Activated CD8-positive, alpha-beta memory T cell treated with anti-CD3 and anti-CD28 coated beads, Interleukin-2, amount 50 U/mL, for 1 hour (primary cell): ENCODE data around the gene PLGRKT.
A peak's percentile ranks its signal among the peaks of the same experiment; 100 is the strongest.
"Not testable (repeated sequence)": the region's sequence is repeated elsewhere in the genome, so short reads cannot be mapped to it uniquely, and the experiment has no call there.

Experiments used
- DNase-seq: peaks from one replicate; pipeline ENCODE4 v3.0.0-alpha.2; 2020; ENCODE audit errors: extremely low read depth

Gene PLGRKT, protein sequence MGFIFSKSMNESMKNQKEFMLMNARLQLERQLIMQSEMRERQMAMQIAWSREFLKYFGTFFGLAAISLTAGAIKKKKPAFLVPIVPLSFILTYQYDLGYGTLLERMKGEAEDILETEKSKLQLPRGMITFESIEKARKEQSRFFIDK

DNA sequence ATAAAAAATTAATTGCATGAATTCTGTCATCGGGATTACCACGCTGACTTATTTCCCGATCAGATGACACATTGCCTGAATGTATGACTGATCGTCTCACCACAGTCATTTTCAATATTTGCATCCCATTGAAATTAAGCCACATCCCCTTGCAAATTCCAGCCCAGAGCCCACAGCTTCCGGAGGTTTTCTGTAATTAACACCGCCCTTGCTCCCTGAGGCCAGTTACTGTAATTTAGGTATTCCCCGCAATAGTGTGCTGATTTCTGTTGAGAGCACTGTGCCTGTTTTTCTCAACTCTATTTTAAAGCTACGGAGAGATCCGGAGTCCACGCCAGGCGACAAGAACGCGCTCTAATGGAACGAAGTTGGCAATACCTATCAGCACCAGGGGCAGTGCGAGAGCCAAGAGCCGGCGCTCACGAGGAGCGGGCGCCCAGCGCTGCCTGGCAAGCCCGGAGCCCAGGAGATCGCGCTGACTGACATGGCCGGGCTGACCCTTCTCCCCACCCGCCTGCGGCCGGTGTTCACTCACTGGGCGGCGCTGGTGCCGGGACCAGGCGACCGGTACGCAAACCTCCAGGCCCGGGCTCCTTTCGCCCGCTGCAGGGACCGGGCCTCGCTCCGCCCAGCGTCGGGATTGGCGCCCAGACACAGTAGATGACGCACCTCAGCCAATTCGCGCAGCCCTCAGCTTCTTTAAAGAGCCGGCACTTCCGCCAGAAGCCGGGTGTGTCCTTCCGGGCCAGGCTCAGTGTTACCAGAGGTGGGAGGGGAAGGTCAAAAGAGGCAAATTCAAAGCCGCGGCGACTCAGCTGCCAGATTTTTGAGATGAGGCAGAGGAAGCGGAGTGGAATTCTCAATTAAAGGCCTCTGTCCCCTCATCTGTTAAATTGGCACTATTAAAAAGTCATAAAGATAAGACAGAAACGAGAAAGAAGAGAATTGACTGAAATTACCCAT lies at the start of gene PLGRKT:
Gene PLGRKT, minus strand, starts transcription at position 672 of the 963 bp plus-strand sequence. CDS start 5,948 bp downstream, outside the sequence.
- DNase-seq = peak; percentile 74

DNA sequence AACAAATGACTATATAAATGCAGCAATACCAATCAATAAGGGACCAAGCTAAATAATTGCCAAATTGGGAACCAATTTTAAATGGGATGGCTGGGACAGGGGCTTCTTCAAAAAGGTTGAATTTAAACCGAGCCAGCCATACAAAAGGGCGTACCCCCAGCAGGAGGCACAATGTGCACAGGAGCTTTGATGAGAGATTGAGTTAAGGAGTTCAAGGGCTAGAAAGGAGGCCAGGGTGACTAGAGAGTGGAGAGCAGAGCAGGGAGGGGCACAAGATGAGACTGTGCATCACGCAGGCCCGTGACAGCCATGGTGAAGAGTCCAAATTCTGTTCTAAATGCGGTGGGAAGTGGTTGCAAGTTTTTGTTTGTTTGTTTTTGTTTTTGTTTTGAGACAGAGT lies 49.3 kb upstream of the PLGRKT start:
- no peak for DNase-seq

DNA sequence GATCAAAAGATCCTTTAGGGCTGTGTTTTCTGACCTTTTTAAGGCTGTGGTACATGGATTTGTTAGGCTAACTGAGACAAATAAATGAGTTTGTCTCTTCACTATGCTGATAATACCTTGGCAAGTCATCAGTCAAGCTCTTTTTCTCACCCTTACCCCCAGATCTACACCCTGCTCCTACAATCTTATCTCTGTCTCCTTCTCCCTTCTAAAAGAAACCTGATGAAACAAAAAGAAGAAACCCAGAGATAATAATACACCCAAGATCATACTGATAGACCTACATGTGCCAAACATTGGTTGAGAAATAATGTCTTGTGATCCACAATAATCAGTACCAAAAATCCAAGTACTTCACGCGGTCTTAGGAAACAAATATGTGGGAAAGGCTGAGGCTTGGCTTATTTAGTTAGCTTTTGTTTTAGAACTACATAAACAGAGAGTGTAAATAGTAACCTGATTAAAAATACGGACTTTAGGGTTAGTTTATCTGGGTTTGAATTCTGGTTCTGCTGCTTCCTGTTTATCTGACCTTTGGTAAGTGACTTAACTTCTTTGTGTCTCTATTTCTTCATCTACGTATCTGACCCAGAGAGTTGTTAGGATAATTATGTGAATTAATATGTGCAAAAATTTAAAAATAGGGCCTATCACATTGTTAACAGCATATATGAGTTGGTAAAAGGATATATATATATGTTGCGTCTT lies 47.8 kb upstream of the PLGRKT start:
- no peak for DNase-seq

DNA sequence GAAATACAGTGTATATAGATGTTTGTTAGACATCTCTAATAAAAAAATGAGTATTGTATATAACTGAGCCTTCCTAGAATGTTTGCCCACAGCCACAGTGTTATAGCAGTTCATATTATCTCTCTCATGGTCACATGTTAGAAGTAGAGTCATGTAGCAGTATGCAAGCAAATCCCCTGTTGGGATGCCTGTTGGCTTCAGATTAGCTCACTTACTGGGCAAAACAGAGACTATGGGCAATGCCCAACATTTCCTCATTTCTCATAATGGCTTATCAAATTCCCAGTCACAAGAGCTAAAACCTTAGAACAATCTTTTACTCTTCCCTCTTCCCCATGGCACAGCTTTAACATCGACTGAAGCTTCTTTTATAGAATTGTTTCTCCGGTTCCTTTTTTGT lies 45.6 kb upstream of the PLGRKT start:
- DNase-seq = no peak

DNA sequence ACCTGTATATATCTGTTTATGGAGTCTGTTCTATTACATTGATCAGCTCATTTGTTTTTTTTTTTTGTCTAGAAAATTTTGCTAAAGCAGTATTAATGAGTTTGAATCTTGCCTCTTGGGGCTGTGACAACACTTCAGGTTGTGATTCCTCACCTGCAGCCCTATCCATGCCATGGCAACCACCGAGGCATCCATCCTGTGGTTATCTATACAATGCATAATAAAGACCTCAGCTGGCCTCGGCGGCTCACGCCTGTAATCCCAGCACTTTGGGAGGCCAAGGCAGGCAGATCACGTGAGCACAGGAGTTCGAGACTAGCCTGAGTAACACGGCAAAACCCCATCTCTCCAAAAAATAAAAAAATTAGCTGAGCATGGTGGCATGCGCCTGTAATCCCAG lies 44.5 kb upstream of the PLGRKT start:
- no peak for DNase-seq

GRCh38 chr9:5481322-5482040 lies 43.8 kb upstream of the PLGRKT start:
- no peak for DNase-seq

DNA sequence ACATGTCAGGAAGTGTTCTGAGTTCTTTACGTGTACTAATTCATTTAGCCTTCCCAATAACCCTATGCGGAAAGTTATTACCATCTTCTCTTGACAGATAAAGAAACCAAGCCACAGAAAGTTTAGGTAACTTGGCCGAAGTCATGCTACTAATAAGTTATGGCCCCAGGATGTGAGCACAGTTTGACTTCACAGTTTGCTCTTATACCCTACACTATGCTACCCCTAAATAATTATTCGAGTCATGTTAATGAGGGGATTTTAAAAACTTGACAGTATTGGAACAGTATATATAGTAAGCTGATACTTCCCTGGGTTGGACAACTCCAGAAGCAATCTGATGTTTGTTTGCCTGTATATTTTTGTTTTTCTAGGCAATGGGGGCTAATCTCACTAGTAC lies 43.2 kb upstream of the PLGRKT start:
- DNase-seq = no peak

DNA sequence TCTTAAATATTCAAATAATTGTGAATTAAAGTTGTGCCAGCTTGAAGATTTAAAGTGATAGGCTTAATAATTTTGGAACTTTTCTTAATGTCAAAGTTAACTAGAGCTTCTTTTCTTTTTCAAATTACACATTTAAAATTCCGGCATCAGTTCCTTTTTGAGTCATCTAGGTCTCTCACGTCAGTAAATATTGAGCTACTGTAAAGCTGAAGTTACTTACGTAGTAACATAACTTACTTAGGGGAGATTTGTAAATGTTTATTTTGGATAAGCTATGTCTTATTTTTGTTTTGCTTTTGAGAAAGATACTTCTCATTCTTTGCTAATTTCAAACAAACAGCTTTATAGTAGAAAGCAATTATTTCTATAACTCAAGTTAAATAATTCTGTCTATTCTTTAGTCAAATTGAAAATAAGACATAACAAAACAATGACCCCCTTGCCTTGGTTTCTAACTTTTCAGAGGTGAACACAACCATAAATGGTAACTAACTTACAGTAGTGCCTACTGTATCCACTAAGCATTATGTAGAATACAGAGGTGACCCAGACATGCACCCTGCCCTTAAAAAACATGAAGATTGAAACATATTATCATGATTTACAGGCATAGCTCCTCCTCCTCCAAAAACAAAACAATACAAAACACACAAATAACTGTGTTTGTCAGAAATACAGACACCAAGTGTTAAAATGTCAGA lies 42.4 kb upstream of the PLGRKT start:
- no peak for DNase-seq

GRCh38 chr9:5478206-5478605 lies 40.5 kb upstream of the PLGRKT start:
- DNase-seq = no peak

DNA sequence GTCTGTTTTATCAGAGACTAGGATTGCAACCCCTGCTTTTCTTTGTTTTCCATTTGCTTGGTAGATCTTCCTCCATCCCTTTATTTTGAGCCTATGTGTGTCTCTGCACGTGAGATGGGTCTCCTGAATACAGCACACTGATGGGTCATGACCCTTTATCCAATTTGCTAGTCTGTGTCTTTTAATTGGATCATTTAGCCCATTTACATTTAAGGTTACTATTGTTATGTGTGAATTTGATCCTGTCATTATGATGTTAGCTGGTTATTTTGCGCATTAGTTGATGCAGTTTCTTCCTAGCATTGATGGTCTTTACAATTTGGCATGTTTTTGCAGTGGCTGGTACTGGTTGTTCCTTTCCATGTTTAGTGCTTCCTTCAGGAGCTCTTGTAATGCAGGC lies 37.9 kb upstream of the PLGRKT start:
- not testable (repeated sequence) for DNase-seq

DNA sequence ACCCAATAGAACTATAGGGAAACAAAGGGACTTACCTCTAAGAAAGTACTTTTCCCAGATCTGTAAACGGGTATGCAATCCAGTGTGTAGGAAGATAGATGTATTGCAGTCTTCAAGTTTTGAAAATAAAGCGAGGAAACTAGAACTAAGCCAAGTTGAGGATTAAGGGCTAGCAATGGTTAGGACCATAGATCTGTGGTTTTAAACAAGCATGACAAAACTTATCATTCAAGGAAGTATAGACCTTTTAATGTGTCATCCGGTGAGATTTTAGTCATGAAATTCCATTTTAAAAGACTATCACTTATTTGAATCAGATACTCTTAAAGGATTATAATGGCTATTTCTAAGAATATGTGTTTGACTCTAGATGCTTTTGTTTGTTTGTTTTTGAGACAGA lies 33.1 kb upstream of the PLGRKT start:
- DNase-seq = no peak

- DNase-seq = no peak
Measured at GRCh38 chr9:5470122-5470521, 32.4 kb upstream of the PLGRKT start.

GRCh38 chr9:5468850-5469249 lies 31.1 kb upstream of the PLGRKT start:
- DNase-seq = no peak

DNA sequence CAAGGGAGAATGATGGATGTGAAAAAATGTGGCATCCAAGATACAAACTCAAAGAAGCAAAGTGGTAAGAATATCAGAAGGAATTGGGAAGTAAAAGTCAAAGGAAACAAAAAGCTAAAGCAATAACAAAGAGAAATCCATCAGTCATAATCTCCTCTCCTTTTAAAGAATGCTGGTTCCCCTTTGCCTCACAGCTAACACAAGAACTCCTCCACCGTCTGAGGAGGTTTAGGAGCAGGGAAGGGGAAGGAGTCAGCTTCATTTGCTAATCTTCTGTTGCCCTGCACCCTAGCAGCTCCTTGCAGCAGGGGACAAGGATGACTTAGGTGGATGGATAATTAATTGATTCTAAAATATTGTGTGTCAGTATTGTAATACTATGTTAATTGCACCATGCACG lies 29.0 kb upstream of the PLGRKT start:
- no peak for DNase-seq

DNA sequence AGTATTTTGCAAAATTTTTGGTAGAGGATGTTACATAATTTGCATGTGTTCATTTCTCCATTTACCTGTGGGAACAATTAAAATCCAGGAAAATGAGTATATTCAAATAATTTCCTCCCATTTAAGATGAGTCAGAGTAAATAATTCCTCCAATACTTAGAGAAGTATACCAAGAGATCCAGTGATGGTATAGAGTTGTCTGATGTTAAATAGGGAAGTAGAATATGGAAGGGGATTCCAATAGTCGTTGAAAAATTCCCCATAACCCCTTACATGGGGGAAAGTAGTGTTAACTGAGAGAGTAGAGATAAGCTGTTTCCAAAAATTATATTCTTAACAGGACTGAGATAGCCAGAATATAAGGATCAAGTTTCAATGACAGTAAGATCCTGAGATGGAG lies 28.3 kb upstream of the PLGRKT start:
- no peak for DNase-seq

GRCh38 chr9:5464831-5465330 lies 27.2 kb upstream of the PLGRKT start:
- not testable (repeated sequence) for DNase-seq

GRCh38 chr9:5460157-5460556 lies 22.4 kb upstream of the PLGRKT start:
- no peak for DNase-seq

GRCh38 chr9:5459289-5459829 lies 21.6 kb upstream of the PLGRKT start:
- no peak for DNase-seq

DNA sequence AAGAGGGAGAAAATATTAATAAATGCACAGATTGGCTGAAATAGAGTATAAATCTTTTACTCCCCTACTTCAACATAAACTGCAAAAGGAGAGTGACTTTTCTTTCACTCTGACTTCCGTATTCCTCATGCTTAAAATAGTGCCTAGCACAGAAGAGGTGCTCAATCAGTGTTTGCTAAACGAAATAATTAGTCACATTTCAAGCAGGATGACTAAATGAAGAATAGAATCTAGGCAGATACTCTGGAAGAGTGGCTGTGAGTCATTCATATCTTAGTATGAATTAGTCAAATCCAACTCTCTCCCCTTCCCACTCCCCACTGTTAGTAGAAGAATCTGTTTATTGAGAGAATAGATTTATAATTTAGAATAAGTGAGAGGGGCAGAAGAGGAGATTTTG lies 17.5 kb upstream of the PLGRKT start:
- no peak for DNase-seq

GRCh38 chr9:5453673-5454072 lies 15.9 kb upstream of the PLGRKT start:
- no peak for DNase-seq

DNA sequence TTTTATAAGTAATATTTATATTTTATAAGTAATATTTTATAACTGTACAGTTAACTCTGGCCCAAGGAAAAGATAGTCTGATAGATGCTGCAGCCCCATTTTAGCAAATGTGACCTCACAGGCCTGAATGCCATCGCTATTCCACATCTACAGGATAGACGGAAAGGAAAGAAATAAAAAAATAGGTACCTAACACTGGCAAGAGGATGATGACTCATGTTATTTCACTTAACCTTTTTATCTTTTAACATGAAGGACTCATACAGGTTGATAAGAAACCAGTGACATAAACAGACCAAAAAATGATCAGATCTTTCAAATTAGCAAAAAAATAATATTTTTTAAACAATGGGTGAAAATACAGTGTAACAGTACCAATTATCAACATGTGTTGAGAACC lies 15.3 kb upstream of the PLGRKT start:
- DNase-seq = no peak
